OCI-LY7 (cell line): ENCODE measurements around the gene TTC16. TPM values are rescaled to one million over a fixed set of nuclear protein-coding genes. Genes with fewer than 3 reads are reported as not detected.

Experiments
- BruUV-seq: library from RNA; stranded (reverse); fragments of 400-500 nt; replicated peaks from 2 replicates; lab custom pipeline; 2021; lab: Mats Ljungman, UMichigan
- CTCF ChIA-PET: fragments of 300-600 bp; sonication (Branson Sonifier 250); formaldehyde crosslinking; loops from one replicate; lab custom pipeline; 2022; ENCODE audit warnings: antibody characterized with exemption; ENCODE audit not compliant: unreplicated experiment; lab: Charles Lee
- POLR2A ChIA-PET: fragments of 300-600 bp; sonication (Branson Sonifier 250); formaldehyde crosslinking; loops from one replicate; lab custom pipeline; 2022; ENCODE audit warnings: antibody characterized with exemption; lab: Charles Lee
- DNase-seq: peaks from one replicate; pipeline ENCODE4 v3.0.0-alpha.2; 2015; ENCODE audit warnings: low spot score
- H2AFZ ChIP-seq: fragments of 200-600 bp; sonication (generic), shearing (Covaris generic); 2 replicates; pipeline ENCODE4 v1.6.1; 2014; ENCODE audit warnings: mild to moderate bottlenecking, antibody characterized with exemption, low read length, moderate library complexity
- H3K27ac ChIP-seq: fragments of 200-600 bp; sonication (generic); 2 replicates; pipeline ENCODE4 v1.5.1; 2014; ENCODE audit warnings: mixed run types, low read depth, mild to moderate bottlenecking, moderate library complexity, low read length, inconsistent platforms; ENCODE audit not compliant: poor library complexity, severe bottlenecking
- H3K36me3 ChIP-seq: fragments of 200-600 bp; sonication (generic); 2 replicates; pipeline ENCODE4 v1.6.1; 2014; ENCODE audit warnings: mild to moderate bottlenecking, antibody characterized with exemption, low read length, moderate library complexity, mixed read lengths; ENCODE audit not compliant: insufficient read depth
- H3K4me1 ChIP-seq: fragments of 200-600 bp; sonication (generic); 2 replicates; pipeline ENCODE4 v1.5.1; 2014; ENCODE audit warnings: mild to moderate bottlenecking, low read length; ENCODE audit not compliant: insufficient read depth, poor library complexity, severe bottlenecking
- H3K4me2 ChIP-seq: fragments of 200-600 bp; sonication (generic); 2 replicates; pipeline ENCODE4 v1.6.1; 2014; ENCODE audit warnings: mild to moderate bottlenecking, low read length
- H3K4me3 ChIP-seq: fragments of 200-600 bp; sonication (generic); 2 replicates; pipeline ENCODE4 v1.5.1; 2014; ENCODE audit warnings: mild to moderate bottlenecking, low read depth, low read length; ENCODE audit not compliant: poor library complexity, severe bottlenecking
- H3K79me2 ChIP-seq: fragments of 200-600 bp; sonication (generic); 2 replicates; pipeline ENCODE4 v1.6.1; 2016; ENCODE audit warnings: low read depth, mild to moderate bottlenecking, low read length, moderate library complexity, mixed read lengths; ENCODE audit not compliant: insufficient read depth
- H3K9me2 ChIP-seq: fragments of 200-600 bp; sonication (generic); 2 replicates; pipeline ENCODE4 v1.6.1; 2016; ENCODE audit warnings: mild to moderate bottlenecking, low read length, mixed read lengths; ENCODE audit not compliant: insufficient read depth
- H3K9me3 ChIP-seq: fragments of 200-600 bp; sonication (generic); 2 replicates; pipeline ENCODE4 v1.6.1; 2014; ENCODE audit warnings: mild to moderate bottlenecking, mixed run types, low read length, mixed read lengths
- H4K20me1 ChIP-seq: fragments of 200-600 bp; sonication (generic); 2 replicates; pipeline ENCODE4 v1.6.1; 2014; ENCODE audit warnings: mild to moderate bottlenecking, antibody characterized with exemption, low read length, moderate library complexity, mixed read lengths; ENCODE audit not compliant: insufficient read depth
- CTCF ChIP-seq: fragments of 200-600 bp; sonication (generic); conservative IDR thresholded peaks from 2 replicates; pipeline ENCODE4 v1.5.1; 2014; ENCODE audit warnings: mild to moderate bottlenecking, antibody characterized with exemption, low read length, moderate library complexity, mixed read lengths
- EZH2phosphoT487 ChIP-seq: fragments of 200-600 bp; sonication (generic); IDR thresholded peaks from 2 replicates; pipeline ENCODE4 v1.6.1; 2018; ENCODE audit warnings: low read depth, borderline replicate concordance, mild to moderate bottlenecking, mixed run types, antibody characterized with exemption, low read length, moderate library complexity, mixed read lengths
- intact Hi-C: fragments of 100-400 bp; cut with micrococcal nuclease; formaldehyde crosslinking; loops from one replicate; pipeline ENCODE4 v1.10.0; 2022; ENCODE audit not compliant: unreplicated experiment
- total RNA-seq, 2 experiments: library from RNA; depleted of rRNA in 1 of 2; stranded (reverse); fragments of >200 nt in 1 of 2; shearing (Covaris generic) in 1 of 2; gene quantifications; 2 replicates each; pipeline ENCODE4 v1.2.3, GENCODE V29; 2014 to 2022

The TTC16 gene
- total RNA-seq, 2 experiments from 2014 or later, result not detected

GRCh38 chr9:127769929-127770582 is 54.2 kb downstream of the TTC16 start:
- TF ChIP-seq CTCF (0 out of 2 replicates have a peak, but pooled peaks have one; percentile 18), EZH2phosphoT487 (no peak)
- H2AFZ ChIP-seq, result no peak overlapping the region
- peak overlapping the region; percentile 98 for H3K4me2 ChIP-seq
- DNase-seq, result no peak
- H3K27ac ChIP-seq, result peak overlapping the region; percentile 30
- POLR2A ChIA-PET, result interaction anchor here (1.1 kb wide), 1 partner anchor 16 kb away, joined by 3 read pairs; the partner anchor contains the start of gene CDK9
- no peaks in the 10 kb centered on the region for H3K9me3 ChIP-seq
- H3K36me3 ChIP-seq, result peaks cover 72% of the 10 kb centered on the region
- no TSS peak for BruUV-seq
- H3K4me3 ChIP-seq, result peak overlapping the region; percentile 69
- H3K9me2 ChIP-seq, result no peaks in the 10 kb centered on the region
- 0 out of 2 replicates have a peak, but pooled peaks cover 6% of the 10 kb centered on the region for H4K20me1 ChIP-seq
- H3K4me1 ChIP-seq, result peaks cover 63% of the 10 kb centered on the region
- intact Hi-C loops, result no loop called here
- H3K79me2 ChIP-seq, result peaks cover 23% of the 10 kb centered on the region
- CTCF ChIA-PET, result interaction anchor here (0.6 kb wide), 1 partner anchor 16 kb away, joined by 3 read pairs; the partner anchor contains the start of gene CDK9

DNA sequence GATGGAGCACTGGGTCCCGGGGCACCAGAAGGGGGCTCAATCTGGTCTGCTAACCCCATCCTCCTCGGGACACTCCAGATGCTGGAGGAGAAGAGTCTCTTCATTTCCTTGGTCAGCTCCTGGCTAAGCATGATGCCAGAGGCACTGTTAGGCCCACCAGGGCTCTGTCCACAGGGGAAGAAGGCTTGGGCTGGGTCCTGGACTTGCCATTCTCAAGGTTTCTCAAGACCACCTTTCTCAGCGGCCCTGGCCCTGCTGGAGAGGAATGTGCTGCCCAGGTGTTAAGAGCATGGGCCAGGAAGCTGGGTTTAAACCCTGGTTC is 54.7 kb downstream of the TTC16 start:
- Histone ChIP-seq H3K4me1 (peaks cover 68% of the 10 kb centered on the region), H3K36me3 (peaks cover 68% of the 10 kb centered on the region), H3K79me2 (peaks cover 28% of the 10 kb centered on the region), H3K9me2 (no peaks in the 10 kb centered on the region), H3K9me3 (no peaks in the 10 kb centered on the region), H3K4me3 (peak overlapping the region; percentile 69), H2AFZ (no peak overlapping the region), H4K20me1 (0 out of 2 replicates have a peak, but pooled peaks cover 6% of the 10 kb centered on the region), H3K27ac (peak overlapping the region; percentile 30), H3K4me2 (peak overlapping the region; percentile 98)
- ChIA-PET CTCF (interaction anchor here (0.6 to 1.8 kb wide), 3 partner anchors 14 to 54 kb away, joined by 3 to 8 read pairs (median 4); partner anchors contain the start of gene CDK9), POLR2A (interaction anchor here (0.7 to 1.2 kb wide), 5 partner anchors 9 to 35 kb away, joined by 3 to 5 read pairs (median 3); no protein-coding TSS in a partner anchor)
- TF ChIP-seq EZH2phosphoT487, result no peak
- no peak for TF ChIP-seq CTCF
- DNase-seq, result no peak
- intact Hi-C loops, result no loop called here
- no TSS peak for BruUV-seq
